ENCODE results near the gene ZMYND10. TPM values are rescaled to one million over a fixed set of nuclear protein-coding genes. Genes with fewer than 3 reads are reported as not detected.

The ZMYND10 gene
- total and polyA plus RNA-seq, 9 of the 15 experiments (the other 6 are each of a cell fraction or from before 2014, with no cell fraction given): 0.20 to 2.8 (median 0.70) TPM

DNA sequence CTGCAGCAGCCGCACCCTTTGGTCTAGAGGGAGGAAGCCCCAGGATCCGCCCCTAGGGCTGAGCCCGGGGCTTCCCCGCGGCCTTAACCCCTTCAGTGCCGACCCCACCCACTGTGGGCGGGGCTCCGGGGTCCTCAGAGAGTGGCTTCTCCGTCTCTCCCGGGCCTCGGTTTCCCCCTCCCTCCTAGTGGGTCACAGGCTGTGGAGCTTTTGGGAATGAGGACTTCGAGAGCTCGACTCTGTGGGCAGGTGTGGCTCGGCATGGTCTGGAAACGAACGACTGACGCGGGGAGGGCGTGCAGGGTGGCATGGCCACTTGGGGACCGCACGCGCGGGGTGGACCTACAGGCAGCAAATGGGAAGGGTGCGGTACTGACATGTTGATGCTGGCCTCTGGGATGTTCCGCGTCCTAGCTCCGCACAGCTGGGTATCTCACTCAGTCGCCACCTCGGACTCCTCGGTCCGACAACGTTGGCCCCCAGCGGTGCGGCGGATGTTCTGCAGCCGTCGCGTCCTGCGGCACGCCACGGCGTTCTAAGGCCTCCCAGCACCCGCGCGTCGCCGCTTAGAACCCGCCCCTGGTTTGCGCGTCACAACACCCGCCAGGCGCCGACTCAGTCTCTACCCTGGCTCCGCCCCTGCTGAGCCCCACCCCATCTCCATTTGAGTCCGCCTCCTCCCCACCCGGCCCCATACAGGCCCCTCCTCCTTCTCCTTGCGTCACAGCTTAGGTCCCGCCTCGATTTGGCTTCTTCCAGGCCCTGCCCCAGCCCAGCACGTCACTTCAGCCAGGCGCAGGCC, 46.5 kb downstream of the ZMYND10 start, which contains the start of the genes HYAL3 and NAA80 (continued):
- TF ChIP-seq PHF21A (IDR thresholded peaks at IDR 0.05; ENCODE audit: borderline replicate concordance, low read depth): no peak
- TF ChIP-seq SAP30 (IDR thresholded peaks at IDR 0.05; ENCODE audit: borderline replicate concordance, insufficient read depth, low read depth, low read length, poor library complexity, severe bottlenecking): peak; percentile 88
- TF ChIP-seq TBP (optimal IDR thresholded peaks at IDR 0.05; ENCODE audit: low read depth, low read length): peak; percentile 21
- TF ChIP-seq NFXL1 (CRISPR knock-in tag; IDR thresholded peaks at IDR 0.05): no peak
- TF ChIP-seq MTA3 (IDR thresholded peaks at IDR 0.05; ENCODE audit: borderline replicate concordance): peak; percentile 78; the same call in 1 of the 2 replicates
- TF ChIP-seq, protein P1, sequence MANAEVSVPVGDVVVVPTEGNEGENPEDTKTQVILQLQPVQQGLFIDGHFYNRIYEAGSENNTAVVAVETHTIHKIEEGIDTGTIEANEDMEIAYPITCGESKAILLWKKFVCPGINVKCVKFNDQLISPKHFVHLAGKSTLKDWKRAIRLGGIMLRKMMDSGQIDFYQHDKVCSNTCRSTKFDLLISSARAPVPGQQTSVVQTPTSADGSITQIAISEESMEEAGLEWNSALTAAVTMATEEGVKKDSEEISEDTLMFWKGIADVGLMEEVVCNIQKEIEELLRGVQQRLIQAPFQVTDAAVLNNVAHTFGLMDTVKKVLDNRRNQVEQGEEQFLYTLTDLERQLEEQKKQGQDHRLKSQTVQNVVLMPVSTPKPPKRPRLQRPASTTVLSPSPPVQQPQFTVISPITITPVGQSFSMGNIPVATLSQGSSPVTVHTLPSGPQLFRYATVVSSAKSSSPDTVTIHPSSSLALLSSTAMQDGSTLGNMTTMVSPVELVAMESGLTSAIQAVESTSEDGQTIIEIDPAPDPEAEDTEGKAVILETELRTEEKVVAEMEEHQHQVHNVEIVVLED (CRISPR knock-in tag; IDR thresholded peaks at IDR 0.05): peak; percentile 86
- TF ChIP-seq FOXJ2 (tag; IDR thresholded peaks at IDR 0.05): no peak
- TF ChIP-seq SUPT5H (IDR thresholded peaks at IDR 0.05): peak; percentile 60
- peak; percentile 34 for TF ChIP-seq CCNT2 (IDR thresholded peaks at IDR 0.05; ENCODE audit: borderline replicate concordance, extremely low read depth, insufficient read length, low read depth, low read length)
- peak; percentile 71; the same call in 1 of the 2 replicates for TF ChIP-seq KLF13 (tag; IDR thresholded peaks at IDR 0.05; ENCODE audit: borderline replicate concordance, low read depth)
- peak; percentile 36; the same call in 1 of the 2 replicates for TF ChIP-seq ATF1 (CRISPR knock-in tag; IDR thresholded peaks at IDR 0.05)
- peak; percentile 88 for TF ChIP-seq ATF1 (tag; IDR thresholded peaks at IDR 0.05)
- TF ChIP-seq NR4A1 (CRISPR knock-in tag; IDR thresholded peaks at IDR 0.05): no peak
- TF ChIP-seq NR4A1 (tag; IDR thresholded peaks at IDR 0.05): 0 out of 2 replicates have a peak, but pooled peaks have one; percentile 29
- peak; percentile 76 for TF ChIP-seq POLR2A (conservative IDR thresholded peaks at IDR 0.05)
- peak; percentile 80; the same call in 1 of the 2 replicates for TF ChIP-seq SMAD4 (CRISPR knock-in tag; conservative IDR thresholded peaks at IDR 0.05)
- 0 out of 2 replicates have a peak, but pooled peaks have one; percentile 27 for TF ChIP-seq DIDO1 (tag; IDR thresholded peaks at IDR 0.05; ENCODE audit: low read depth)
- no peak for TF ChIP-seq GTF2F1 (IDR thresholded peaks at IDR 0.05; ENCODE audit: low read depth, low read length)
- no peak for TF ChIP-seq HMBOX1 (IDR thresholded peaks at IDR 0.05)
- peak; percentile 79 for TF ChIP-seq HDAC2 (IDR thresholded peaks at IDR 0.05)
- TF ChIP-seq SMARCA5 (IDR thresholded peaks at IDR 0.05): 0 out of 2 replicates have a peak, but pooled peaks have one; percentile 48
- no peak; a peak in 1 of 4 replicates for TF ChIP-seq TEAD1 (CRISPR knock-in tag; IDR thresholded peaks at IDR 0.05)

Measured in K562 (cell line).